Measurements from ENCODE around the gene SEPTIN8.

SEPTIN8 gene

GRCh38 chr5:132764051-132764450, 13.0 kb downstream of the SEPTIN8 start:
- no peak for DNase-seq

- DNase-seq: no peak
These were observed 13.6 kb downstream of the SEPTIN8 start for GRCh38 chr5:132763181-132764036.

GRCh38 chr5:132762246-132763000, 14.6 kb downstream of the SEPTIN8 start:
- DNase-seq: no peak

GRCh38 chr5:132761321-132762240, 15.5 kb downstream of the SEPTIN8 start:
- DNase-seq: no peak

- no peak for DNase-seq
These were observed 16.3 kb downstream of the SEPTIN8 start for GRCh38 chr5:132760601-132761317.

- DNase-seq: no peak
These were observed 17.0 kb downstream of the SEPTIN8 start for GRCh38 chr5:132760049-132760420.

- DNase-seq: no peak
These were observed 17.7 kb downstream of the SEPTIN8 start for GRCh38 chr5:132759114-132760048.

- DNase-seq: no peak
These were observed 18.6 kb downstream of the SEPTIN8 start for GRCh38 chr5:132758451-132758850.

- DNase-seq: no peak
These were observed 20.5 kb downstream of the SEPTIN8 start for GRCh38 chr5:132756542-132756941.

- DNase-seq: no peak
These were observed 22.1 kb downstream of the SEPTIN8 start for GRCh38 chr5:132754947-132755346.

- no peak for DNase-seq
These were observed 22.9 kb downstream of the SEPTIN8 start for GRCh38 chr5:132754111-132754510.

GRCh38 chr5:132753135-132753987, 23.7 kb downstream of the SEPTIN8 start:
- no peak for DNase-seq

GRCh38 chr5:132752581-132753125, 24.4 kb downstream of the SEPTIN8 start:
- DNase-seq: no peak

- DNase-seq: no peak
These were observed 25.0 kb downstream of the SEPTIN8 start for GRCh38 chr5:132751971-132752580.

- DNase-seq: no peak
These were observed 25.6 kb downstream of the SEPTIN8 start for GRCh38 chr5:132751444-132751843.

GRCh38 chr5:132750471-132751230, 26.4 kb downstream of the SEPTIN8 start:
- no peak for DNase-seq

GRCh38 chr5:132749506-132749905, 27.5 kb downstream of the SEPTIN8 start:
- no peak for DNase-seq

- no peak for DNase-seq
These were observed 28.5 kb downstream of the SEPTIN8 start for GRCh38 chr5:132748522-132749000.

Data from T-helper 9 cell (primary cell).